WTC11 (cell line): ENCODE results near the gene ATMIN.

Experiments used
- ATF2 ChIP-seq: sonication (generic); formaldehyde crosslinking; IDR thresholded peaks from 2 replicates; pipeline ENCODE4 v1.8.1; 2022; ENCODE audit warnings: low read depth, missing genetic modification reagents, borderline replicate concordance
- ATF3 ChIP-seq: sonication (generic); formaldehyde crosslinking; conservative IDR thresholded peaks from 2 replicates; pipeline ENCODE4 v1.8.1; 2022; ENCODE audit warnings: mild to moderate bottlenecking, missing genetic modification reagents
- FOXK1 ChIP-seq: sonication (generic); formaldehyde crosslinking; IDR thresholded peaks from 2 replicates; pipeline ENCODE4 v1.8.0; 2022; ENCODE audit warnings: mild to moderate bottlenecking, moderate library complexity, missing genetic modification reagents
- HMGA2 ChIP-seq: fragments of 250-450 bp; sonication (Bioruptor Pico); IDR thresholded peaks from 2 replicates; pipeline ENCODE4 v1.4.0; 2021; ENCODE audit warnings: mild to moderate bottlenecking, moderate library complexity
- JUN ChIP-seq: sonication (generic); formaldehyde crosslinking; IDR thresholded peaks from 2 replicates; pipeline ENCODE4 v1.8.0; 2023; ENCODE audit warnings: mild to moderate bottlenecking, missing genetic modification reagents
- RELA ChIP-seq: sonication (generic); formaldehyde crosslinking; IDR thresholded peaks from 2 replicates; pipeline ENCODE4 v1.8.1; 2022; ENCODE audit warnings: missing genetic modification reagents, mild to moderate bottlenecking, borderline replicate concordance
- SMAD4 ChIP-seq: sonication (generic); formaldehyde crosslinking; IDR thresholded peaks from 2 replicates; pipeline ENCODE4 v1.8.0; 2022; ENCODE audit warnings: mild to moderate bottlenecking, missing genetic modification reagents
- ZBTB43 ChIP-seq: sonication (generic); formaldehyde crosslinking; IDR thresholded peaks from 2 replicates; pipeline ENCODE4 v1.8.1; 2023; ENCODE audit warnings: mild to moderate bottlenecking, missing genetic modification reagents
- ZNF423 ChIP-seq: fragments of 250-450 bp; sonication (Bioruptor Pico); IDR thresholded peaks from 2 replicates; pipeline ENCODE4 v2.1.2; 2022; ENCODE audit warnings: mild to moderate bottlenecking, moderate library complexity
- ZNF512 ChIP-seq: sonication (generic); formaldehyde crosslinking; IDR thresholded peaks from 2 replicates; pipeline ENCODE4 v1.8.1; 2022; ENCODE audit warnings: missing genetic modification reagents, borderline replicate concordance
- TF ChIP-seq, protein P1 (sequence below): fragments of 200-600 bp; IDR thresholded peaks from 2 replicates; pipeline ENCODE4 v1.8.0; 2022; ENCODE audit warnings: antibody characterized with exemption

DNA sequence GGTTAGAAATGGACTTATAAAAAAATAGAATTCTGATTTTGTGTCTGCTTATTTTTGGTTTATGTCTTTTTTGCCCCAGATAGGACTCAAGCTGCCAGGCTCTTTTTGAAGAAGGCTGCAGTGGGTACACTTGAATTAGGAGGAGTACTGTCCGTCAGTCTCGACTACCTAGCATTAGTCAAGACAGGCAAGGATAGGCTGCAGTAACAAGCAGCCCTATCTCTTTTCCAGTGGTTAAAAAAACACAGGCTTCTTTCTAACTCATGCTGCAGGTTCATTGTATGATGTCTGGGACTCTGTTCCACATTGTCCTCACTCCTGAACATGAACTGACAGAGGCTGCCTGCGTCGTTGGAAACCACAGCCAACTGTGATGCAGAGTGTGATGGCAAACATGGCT is 33.4 kb downstream of the ATMIN start:
- TF ChIP-seq ZBTB43 (no peak), RELA (no peak), ZNF512 (CRISPR knock-in tag) (no peak), JUN (CRISPR knock-in tag) (no peak), FOXK1 (no peak), ZNF423 (CRISPR knock-in tag) (no peak), HMGA2 (no peak), ATF3 (CRISPR knock-in tag) (no peak), SMAD4 (CRISPR knock-in tag) (no peak), ATF2 (CRISPR knock-in tag) (no peak)
- TF ChIP-seq, protein P1, sequence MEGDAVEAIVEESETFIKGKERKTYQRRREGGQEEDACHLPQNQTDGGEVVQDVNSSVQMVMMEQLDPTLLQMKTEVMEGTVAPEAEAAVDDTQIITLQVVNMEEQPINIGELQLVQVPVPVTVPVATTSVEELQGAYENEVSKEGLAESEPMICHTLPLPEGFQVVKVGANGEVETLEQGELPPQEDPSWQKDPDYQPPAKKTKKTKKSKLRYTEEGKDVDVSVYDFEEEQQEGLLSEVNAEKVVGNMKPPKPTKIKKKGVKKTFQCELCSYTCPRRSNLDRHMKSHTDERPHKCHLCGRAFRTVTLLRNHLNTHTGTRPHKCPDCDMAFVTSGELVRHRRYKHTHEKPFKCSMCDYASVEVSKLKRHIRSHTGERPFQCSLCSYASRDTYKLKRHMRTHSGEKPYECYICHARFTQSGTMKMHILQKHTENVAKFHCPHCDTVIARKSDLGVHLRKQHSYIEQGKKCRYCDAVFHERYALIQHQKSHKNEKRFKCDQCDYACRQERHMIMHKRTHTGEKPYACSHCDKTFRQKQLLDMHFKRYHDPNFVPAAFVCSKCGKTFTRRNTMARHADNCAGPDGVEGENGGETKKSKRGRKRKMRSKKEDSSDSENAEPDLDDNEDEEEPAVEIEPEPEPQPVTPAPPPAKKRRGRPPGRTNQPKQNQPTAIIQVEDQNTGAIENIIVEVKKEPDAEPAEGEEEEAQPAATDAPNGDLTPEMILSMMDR, result no peak
